Loucy (cell line): ENCODE measurements around the gene MIEN1.

Experiments used
- CTCF ChIP-seq: fragments of 200-600 bp; sonication (generic); conservative IDR thresholded peaks from 2 replicates; pipeline ENCODE4 v1.5.1; 2014; ENCODE audit warnings: mild to moderate bottlenecking, antibody characterized with exemption, low read length
- EZH2phosphoT487 ChIP-seq: fragments of 200-600 bp; IDR thresholded peaks from 2 replicates; pipeline ENCODE4 v1.6.1; 2018; ENCODE audit warnings: antibody characterized with exemption, mild to moderate bottlenecking, moderate library complexity, borderline replicate concordance

- TF ChIP-seq EZH2phosphoT487, result no peak
- TF ChIP-seq CTCF, result no peak
Measured at GRCh38 chr17:39737760-39738567, 7.6 kb upstream of the MIEN1 start, which contains the start of gene GRB7.
